AG04449 (cell line): ENCODE measurements around the gene DCLK2.

ENCODE experiments used
- CTCF ChIA-PET: fragments of 350-600 bp; formaldehyde crosslinking; extraction: SDS; loops from one replicate; lab custom pipeline; 2021; ENCODE audit warnings: antibody characterized with exemption; lab: Yijun Ruan, JAX
- POLR2A ChIA-PET: fragments of 400-600, 350-600 bp; formaldehyde crosslinking; extraction: SDS; loops from one replicate; lab custom pipeline; 2020; ENCODE audit warnings: antibody characterized with exemption, inconsistent platforms; lab: Yijun Ruan, JAX
- DNase-seq: peaks from one replicate; pipeline ENCODE4 v3.0.0-alpha.2; 2010; ENCODE audit warnings: low read depth, low spot score
- H3K4me3 ChIP-seq: 2 replicates; pipeline ENCODE4 v1.5.1; 2011; ENCODE audit warnings: low read depth, mild to moderate bottlenecking, control low read depth, low read length
- CTCF ChIP-seq: IDR thresholded peaks from one replicate; pipeline ENCODE4 v1.5.1; 2011; ENCODE audit warnings: mild to moderate bottlenecking, moderate library complexity, low read length, control low read depth, inconsistent platforms; ENCODE audit not compliant: insufficient read depth; ENCODE audit errors: missing control alignments

DCLK2 gene

GRCh38 chr4:150149381-150149780 is 71.1 kb downstream of the DCLK2 start:
- CTCF ChIA-PET, result interaction anchor here (1.7 kb wide), 1 partner anchor 14 kb away, joined by 4 read pairs; no protein-coding TSS in a partner anchor
- POLR2A ChIA-PET, result interaction anchor here (0.6 kb wide), 1 partner anchor 221 kb away, joined by 3 read pairs; no protein-coding TSS in a partner anchor
- TF ChIP-seq CTCF, result no peak
- no peak for DNase-seq
- no peak overlapping the region for H3K4me3 ChIP-seq

DNA sequence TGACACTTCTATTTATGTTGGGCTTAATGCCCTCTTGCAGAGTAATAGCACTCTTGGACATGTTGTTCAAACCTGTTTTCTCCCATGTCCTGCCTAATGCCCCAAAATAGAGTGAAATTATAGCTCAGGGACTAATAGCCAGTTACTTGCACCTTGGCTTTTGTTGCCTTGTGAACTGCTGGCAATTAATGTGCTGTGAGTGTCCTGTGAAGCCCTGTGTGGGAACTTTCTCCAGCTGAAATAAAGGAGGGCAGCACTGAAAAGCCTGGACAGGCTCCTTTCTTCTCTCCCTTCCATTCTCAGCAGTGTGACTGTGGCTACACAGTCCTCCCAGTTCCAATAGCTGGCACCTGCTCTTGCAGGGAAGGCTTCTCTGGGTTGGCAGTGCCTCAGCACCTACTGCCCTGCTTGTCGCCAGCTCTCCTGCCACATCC is 72.4 kb downstream of the DCLK2 start:
- DNase-seq, result no peak
- POLR2A ChIA-PET, result no interaction called here
- CTCF ChIA-PET, result interaction anchor here (0.9 to 1.0 kb wide), 2 partner anchors 9 to 139 kb away, joined by 3 read pairs; no protein-coding TSS in a partner anchor
- H3K4me3 ChIP-seq, result no peak overlapping the region
- no peak for TF ChIP-seq CTCF

GRCh38 chr4:150152766-150153165 is 74.5 kb downstream of the DCLK2 start:
- POLR2A ChIA-PET, result no interaction called here
- no peak for TF ChIP-seq CTCF
- H3K4me3 ChIP-seq, result no peak overlapping the region
- DNase-seq, result no peak
- CTCF ChIA-PET, result no interaction called here

DNA sequence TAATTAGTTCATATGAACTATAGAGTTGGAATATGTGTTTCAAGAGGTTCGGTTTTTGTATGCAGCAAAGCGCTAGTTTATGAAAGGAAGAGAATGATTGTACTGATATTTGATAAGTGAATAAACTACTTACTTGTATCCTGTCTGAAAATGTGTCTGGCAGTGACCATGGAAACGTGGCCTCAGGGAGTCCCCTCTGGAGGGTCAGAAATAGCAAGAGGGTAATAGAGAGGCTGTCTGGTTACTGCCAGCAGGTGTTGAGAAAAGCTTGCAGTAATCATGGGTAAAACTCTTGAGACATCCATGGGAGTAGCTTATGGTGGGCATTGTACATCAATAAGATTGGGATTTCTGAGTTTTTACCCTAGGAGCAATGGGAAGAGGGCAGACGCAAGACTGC is 77.1 kb downstream of the DCLK2 start:
- CTCF ChIA-PET, result interaction anchor here (1.3 kb wide), 1 partner anchor 88 kb away, joined by 4 read pairs; no protein-coding TSS in a partner anchor
- POLR2A ChIA-PET, result no interaction called here
- no peak overlapping the region for H3K4me3 ChIP-seq
- DNase-seq, result no peak
- TF ChIP-seq CTCF, result no peak

- no peak for DNase-seq
- POLR2A ChIA-PET, result no interaction called here
- CTCF ChIA-PET, result interaction anchor here (0.9 to 1.5 kb wide), 2 partner anchors 9 to 19 kb away, joined by 3 to 5 read pairs; no protein-coding TSS in a partner anchor
- H3K4me3 ChIP-seq, result no peak overlapping the region
- no peak for TF ChIP-seq CTCF
Observed at GRCh38 chr4:150156543-150156942, 78.3 kb downstream of the DCLK2 start.

GRCh38 chr4:150158041-150158440 is 79.8 kb downstream of the DCLK2 start:
- CTCF ChIA-PET, result interaction anchor here (1.0 to 1.5 kb wide), 3 partner anchors 11 to 51 kb away, joined by 3 to 5 read pairs (median 3); no protein-coding TSS in a partner anchor
- DNase-seq, result no peak
- POLR2A ChIA-PET, result interaction anchor here (0.7 kb wide), 1 partner anchor 25 kb away, joined by 4 read pairs; no protein-coding TSS in a partner anchor

More at GRCh38 chr4:150158041-150158440, 79.8 kb downstream of the DCLK2 start:
- no peak for TF ChIP-seq CTCF
- no peak overlapping the region for H3K4me3 ChIP-seq
